GM13976 (cell line): ENCODE data around the gene OR51E2.

Source experiments
- DNase-seq: peaks from one replicate; pipeline ENCODE4 v3.0.0; 2012; ENCODE audit warnings: low spot score
- in situ Hi-C: fragments of 300-500 bp; cut with MboI; formaldehyde crosslinking; loops from one replicate; pipeline ENCODE4 v1.12.0; 2022; ENCODE audit warnings: low sequenced_read_pairs, mixed read lengths, inconsistent platforms; ENCODE audit not compliant: unreplicated experiment
- TF ChIP-seq, protein P1 (sequence below): IDR thresholded peaks from 2 replicates; pipeline ENCODE4 v1.5.1; 2012; ENCODE audit warnings: borderline replicate concordance, mild to moderate bottlenecking; ENCODE audit not compliant: insufficient read depth; ENCODE audit errors: extremely low read depth, missing control alignments, control extremely low read depth

OR51E2 gene

DNA sequence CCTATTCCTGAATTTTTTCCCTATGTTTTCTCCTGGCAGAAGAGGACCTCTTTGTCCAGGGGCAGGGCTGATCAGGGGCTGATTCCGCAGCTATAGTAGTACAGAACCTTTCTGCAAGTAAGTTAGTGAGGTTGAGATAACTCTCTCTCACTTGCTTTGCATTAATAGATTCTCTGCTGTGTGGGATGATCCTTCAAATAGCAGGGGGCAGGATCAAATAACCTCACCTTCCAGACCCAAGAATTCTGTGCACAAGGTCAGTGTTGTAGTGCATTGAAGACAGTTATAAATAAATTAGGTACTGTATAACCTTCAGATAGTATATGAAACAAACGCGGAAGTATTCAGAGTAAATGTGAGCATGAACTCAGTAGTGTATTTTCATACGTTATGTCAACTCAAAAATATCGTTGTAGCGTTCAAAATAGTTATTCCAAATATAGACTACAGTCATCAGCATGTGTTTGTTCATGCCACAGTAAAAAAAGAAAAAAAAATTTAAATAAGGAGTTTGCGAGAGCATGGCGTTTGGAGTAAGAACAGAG lies 7.2 kb upstream of the OR51E2 start:
- TF ChIP-seq, protein P1, sequence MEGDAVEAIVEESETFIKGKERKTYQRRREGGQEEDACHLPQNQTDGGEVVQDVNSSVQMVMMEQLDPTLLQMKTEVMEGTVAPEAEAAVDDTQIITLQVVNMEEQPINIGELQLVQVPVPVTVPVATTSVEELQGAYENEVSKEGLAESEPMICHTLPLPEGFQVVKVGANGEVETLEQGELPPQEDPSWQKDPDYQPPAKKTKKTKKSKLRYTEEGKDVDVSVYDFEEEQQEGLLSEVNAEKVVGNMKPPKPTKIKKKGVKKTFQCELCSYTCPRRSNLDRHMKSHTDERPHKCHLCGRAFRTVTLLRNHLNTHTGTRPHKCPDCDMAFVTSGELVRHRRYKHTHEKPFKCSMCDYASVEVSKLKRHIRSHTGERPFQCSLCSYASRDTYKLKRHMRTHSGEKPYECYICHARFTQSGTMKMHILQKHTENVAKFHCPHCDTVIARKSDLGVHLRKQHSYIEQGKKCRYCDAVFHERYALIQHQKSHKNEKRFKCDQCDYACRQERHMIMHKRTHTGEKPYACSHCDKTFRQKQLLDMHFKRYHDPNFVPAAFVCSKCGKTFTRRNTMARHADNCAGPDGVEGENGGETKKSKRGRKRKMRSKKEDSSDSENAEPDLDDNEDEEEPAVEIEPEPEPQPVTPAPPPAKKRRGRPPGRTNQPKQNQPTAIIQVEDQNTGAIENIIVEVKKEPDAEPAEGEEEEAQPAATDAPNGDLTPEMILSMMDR, result no peak
- DNase-seq, result no peak
- in situ Hi-C loops, result no loop called here

DNA sequence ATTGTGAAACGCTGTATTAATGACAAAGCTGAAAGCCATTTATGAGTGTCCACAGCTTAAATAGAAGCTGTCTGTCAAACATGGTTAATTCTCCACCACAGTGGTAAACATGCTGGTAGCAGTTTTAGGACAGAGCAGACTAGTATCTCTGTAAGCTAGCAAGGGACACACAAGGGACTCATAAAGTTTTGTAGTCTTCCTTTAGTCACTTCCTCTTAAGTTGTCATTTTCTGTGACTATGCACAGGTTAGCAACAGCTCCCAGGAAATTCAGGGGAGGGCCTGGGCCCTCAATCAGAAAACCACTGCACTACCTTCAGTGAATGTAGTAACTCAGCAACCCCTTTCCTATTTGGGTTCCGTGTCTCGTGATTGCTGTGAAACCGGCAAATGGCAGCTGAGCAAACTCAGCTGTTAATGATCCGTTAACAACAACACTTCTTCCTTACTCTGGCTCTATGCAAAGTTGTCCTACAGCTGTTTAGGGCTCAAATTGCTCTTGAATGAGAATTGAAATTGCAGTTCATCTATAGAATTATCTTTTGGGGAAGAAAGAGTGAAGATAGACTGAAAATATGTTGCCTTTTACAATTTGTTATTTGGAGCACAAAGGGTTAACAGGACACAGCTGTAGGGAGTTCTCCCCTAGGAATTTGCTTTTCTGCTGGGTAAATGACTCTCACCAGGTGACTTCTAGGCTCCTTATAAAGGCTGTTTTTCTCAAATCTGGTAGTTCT lies 6.6 kb upstream of the OR51E2 start, which contains the start of gene MMP26:
MMP26 (plus strand) TSS at position 731 of the 736 bp plus-strand sequence.
- in situ Hi-C loops, result no loop called here
- TF ChIP-seq, protein P1, result no peak
- no peak for DNase-seq

GRCh38 chr11:4700436-4700820 lies 2.8 kb upstream of the OR51E2 start:
- in situ Hi-C loops, result no loop called here
- TF ChIP-seq, protein P1, result no peak
- DNase-seq, result no peak

DNA sequence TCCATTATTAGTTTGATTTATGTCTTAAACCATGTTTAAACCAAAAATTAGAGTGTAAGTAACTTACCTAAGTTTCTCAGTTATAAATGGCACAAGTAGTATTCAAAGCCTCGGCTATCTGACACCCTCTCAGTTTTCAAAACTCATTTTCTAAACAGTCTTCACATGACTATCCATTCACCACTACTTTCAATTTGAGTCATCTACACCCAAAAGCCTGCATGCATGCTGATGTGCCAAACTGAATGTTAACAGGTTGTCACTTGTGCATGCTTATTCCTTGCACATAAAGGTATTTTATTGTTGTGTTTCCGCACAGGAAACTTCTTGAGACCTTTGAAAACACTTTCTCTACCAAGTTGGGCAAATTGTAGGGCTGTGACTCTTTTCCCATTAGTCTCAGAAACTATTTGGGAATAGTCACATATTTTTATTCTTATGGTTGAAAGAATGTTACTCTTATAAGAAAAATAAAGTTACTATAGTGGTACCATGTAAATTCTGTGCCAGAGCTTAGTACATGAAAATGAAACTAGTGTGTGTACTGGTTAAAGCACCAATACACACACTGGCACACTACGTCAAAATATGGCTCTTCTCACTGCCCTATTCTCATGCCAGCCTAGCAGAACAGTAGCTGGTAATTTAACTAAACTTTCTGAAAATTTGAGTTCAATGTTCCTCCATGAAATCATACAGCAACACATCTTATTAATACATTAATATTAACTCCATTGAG lies 2.2 kb upstream of the OR51E2 start:
- DNase-seq, result peak; percentile 21
- TF ChIP-seq, protein P1, result no peak
- in situ Hi-C loops, result no loop called here

DNA sequence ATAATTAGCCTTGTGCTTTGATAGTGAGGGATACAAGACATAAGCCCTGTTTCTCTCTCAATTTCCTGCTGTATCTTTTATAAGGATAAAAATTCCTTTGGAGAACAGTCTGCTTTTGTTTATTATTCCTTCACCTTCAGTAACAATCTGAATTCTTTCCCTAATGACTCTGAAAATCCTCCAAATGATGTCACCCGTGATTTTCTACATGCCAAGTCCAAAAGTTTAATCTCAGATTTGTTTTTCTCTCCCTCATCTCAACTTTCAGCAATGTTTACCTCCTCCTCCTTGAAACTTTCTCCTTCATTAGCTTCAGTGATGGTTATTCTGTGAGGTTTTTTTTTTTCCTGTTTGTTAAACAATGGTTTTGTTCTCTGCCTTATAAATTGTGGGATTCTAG lies 2.2 kb downstream of the OR51E2 start:
- no peak for DNase-seq
- in situ Hi-C loops, result no loop called here
- TF ChIP-seq, protein P1, result no peak

DNA sequence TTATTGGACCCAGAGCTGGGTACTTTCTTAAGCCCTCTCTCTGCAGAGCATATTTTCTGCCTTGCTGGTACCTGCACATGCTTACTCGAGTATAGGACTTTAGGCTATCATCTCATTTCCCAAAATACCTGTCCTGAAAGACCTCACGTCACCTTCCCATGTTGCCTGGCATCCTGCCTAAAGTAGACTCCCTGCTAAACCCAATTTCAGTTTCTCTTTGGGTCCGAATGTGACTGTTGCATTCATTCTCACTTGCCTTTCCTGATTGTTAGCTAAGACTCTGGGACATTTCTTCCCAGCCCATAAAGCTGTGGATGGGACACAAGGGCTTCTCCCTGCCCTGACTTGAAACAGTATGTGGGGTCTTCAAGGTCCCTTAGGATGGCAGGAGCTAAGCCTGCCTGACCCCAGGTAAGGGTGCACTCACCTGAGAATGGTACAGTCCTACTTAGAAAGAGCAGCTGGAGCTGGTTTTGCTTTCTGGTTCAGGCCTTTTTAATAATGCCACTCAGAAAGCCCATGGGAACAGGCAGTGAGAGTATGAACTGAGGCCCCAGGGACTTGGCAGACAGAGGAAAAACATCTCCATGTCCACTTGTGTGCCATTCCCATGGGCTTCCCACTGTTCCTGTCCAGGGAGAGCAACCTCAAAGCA lies 12.9 kb downstream of the OR51E2 start:
- in situ Hi-C loops, result no loop called here
- DNase-seq, result no peak
- TF ChIP-seq, protein P1, result no peak
